ENCODE results near the gene MOB2.

The MOB2 gene

DNA sequence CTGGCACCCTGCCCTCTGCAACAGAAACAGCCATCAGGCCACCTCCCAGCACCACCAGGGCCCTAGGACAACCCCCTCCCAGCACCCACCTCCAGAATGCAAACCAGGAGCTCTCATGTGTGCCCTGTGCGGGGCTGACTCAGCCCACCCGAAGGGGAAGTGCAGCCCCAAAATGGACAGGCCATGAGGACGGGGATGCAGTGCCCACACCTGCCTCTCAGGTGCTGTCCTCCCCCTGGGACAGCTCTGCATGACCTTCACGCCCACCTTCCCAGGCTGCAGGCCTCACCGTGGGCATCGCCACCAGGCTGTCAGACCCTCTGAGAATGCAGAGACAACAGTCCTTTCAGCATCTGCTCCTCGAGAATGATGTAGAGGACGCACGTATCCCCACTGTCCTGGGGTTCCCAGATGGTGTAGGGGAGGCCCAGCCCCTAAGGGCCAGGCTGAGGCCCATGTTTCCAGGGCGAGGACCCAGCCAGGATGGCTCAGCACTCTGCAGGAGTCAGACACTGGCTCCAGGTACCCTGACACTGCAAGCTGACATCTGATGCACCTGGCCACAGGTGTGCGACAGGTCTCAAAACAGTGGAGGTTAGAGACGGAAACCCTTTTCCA, 13.5 kb downstream of the MOB2 start:
- Histone ChIP-seq H3K4me3 (ENCODE audit: low read length) (no peak overlapping the region), H3K36me3 (ENCODE audit: insufficient read depth, low read length) (peaks cover 6% of the 10 kb centered on the region), H3K27me3 (ENCODE audit: insufficient read depth, low read length) (no peaks in the 10 kb centered on the region), H2AFZ (ENCODE audit: low read depth, low read length) (no peak overlapping the region), H3K9me3 (ENCODE audit: low read length) (no peaks in the 10 kb centered on the region), H3K4me1 (ENCODE audit: insufficient read depth, low read length) (no peaks in the 10 kb centered on the region)

DNA sequence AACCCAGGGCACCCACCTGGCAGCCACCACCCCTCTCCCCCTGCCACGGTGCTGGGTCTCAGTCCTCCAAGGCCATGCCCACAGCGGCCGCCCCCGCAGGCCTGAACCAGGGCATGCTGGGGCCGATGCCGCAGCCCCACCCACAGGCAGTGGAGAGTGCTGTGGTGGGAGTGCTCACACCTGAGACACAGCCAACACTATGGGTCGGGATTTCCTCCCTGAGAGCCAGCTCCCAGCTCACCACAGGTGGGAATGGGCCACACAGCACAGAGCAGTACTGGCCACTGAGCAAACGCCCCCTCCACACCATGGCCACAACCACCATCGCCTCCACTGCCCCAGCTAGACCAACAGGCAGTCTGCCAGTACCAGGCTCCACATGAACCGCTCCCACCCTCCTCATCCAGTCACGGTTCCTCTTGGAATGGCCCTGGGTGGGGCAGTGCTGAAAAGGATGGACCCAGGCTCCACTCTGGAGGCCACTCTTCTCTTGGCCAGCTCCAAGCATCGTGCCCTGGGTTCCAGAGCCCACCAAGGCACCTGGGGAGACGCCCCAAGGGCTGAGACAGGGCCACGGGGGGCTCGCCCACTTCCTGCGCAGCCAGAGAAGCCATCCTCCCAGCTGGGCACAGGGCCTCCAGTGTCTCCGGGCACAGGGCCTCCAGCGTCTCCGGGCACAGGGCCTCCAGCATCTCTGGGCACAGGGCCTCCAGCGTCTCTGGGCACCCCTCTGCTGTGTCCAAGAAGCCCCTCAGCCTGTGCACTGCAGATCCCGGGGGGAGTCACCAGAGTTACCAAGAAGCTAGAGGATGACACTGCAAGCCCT, 14.2 kb downstream of the MOB2 start:
- Histone ChIP-seq H3K9me3 (ENCODE audit: low read length) (no peaks in the 10 kb centered on the region), H2AFZ (ENCODE audit: low read depth, low read length) (no peak overlapping the region), H3K4me1 (ENCODE audit: insufficient read depth, low read length) (no peaks in the 10 kb centered on the region), H3K27me3 (ENCODE audit: insufficient read depth, low read length) (no peaks in the 10 kb centered on the region), H3K36me3 (ENCODE audit: insufficient read depth, low read length) (peaks cover 6% of the 10 kb centered on the region), H3K4me3 (ENCODE audit: low read length) (no peak overlapping the region)

DNA sequence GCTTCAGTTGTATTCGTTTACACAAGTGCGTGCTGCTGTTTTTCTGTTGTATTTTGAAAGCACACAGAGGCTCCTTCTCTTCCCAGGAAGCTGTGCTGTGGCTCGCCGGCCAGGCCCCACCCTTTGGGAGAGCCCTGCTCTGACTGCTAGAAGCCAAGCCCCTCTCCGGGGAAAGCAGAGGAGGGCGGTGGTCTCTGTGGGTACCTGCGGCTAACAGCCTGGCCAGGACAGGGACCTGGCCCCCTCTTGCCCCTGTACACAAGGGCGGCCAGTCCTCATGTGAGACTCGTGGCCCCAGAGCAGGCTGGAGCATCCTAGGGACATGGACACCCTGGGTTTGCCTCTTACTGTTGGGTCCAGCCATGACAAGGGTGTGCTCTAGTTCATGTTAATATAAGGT, 14.8 kb downstream of the MOB2 start:
- Histone ChIP-seq H2AFZ (ENCODE audit: low read depth, low read length) (no peak overlapping the region), H3K9me3 (ENCODE audit: low read length) (no peaks in the 10 kb centered on the region), H3K36me3 (ENCODE audit: insufficient read depth, low read length) (peaks cover 6% of the 10 kb centered on the region), H3K4me1 (ENCODE audit: insufficient read depth, low read length) (no peaks in the 10 kb centered on the region), H3K27me3 (ENCODE audit: insufficient read depth, low read length) (no peaks in the 10 kb centered on the region), H3K4me3 (ENCODE audit: low read length) (no peak overlapping the region)

DNA sequence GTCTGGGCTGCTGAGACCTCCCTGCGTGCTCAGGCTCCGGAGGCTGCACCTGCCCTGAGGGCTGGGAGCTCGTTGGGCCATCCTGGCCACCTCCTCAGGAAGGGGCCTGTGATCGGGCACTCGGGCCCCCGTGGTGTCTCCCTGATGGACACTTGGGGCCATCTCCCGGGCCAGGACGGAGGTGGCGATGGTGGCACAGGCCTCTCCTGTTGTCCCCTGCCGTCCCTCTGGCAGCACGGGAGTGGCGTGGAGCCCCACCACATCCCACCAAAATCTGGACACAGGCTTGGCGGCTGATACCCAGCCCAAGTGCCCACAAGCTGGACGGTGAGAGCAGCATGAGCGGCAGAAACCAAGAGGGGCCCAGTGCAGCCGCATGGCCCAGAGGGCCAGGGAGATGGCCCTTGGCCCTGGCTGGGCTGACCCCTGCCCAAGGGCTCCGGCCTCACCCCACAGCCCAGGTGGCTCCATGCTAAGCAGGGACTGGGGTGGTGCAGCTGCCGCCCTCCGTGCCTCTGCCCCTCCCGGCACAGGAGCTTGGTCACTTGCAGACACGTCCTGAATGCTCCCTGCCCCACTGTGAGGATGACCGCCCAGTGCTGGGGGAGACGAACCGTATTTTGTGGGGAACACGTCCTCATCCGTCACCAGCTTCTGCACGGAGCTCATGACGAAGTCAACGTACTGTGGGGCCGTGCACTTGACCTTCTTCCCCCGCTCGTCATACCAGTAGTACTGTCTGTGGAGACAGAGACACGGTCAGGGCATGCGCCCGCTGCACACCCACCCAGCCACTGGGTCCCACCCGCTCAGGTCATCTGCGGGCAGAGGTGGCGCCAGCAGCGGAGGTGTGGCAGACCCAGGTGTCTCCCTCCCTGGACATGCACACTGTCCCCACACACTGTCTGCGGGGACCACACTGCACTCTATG, 15.6 kb downstream of the MOB2 start:
- Histone ChIP-seq H2AFZ (ENCODE audit: low read depth, low read length) (no peak overlapping the region), H3K27me3 (ENCODE audit: insufficient read depth, low read length) (no peaks in the 10 kb centered on the region), H3K9me3 (ENCODE audit: low read length) (no peaks in the 10 kb centered on the region), H3K4me1 (ENCODE audit: insufficient read depth, low read length) (no peaks in the 10 kb centered on the region), H3K36me3 (ENCODE audit: insufficient read depth, low read length) (peaks cover 6% of the 10 kb centered on the region), H3K4me3 (ENCODE audit: low read length) (no peak overlapping the region)

DNA sequence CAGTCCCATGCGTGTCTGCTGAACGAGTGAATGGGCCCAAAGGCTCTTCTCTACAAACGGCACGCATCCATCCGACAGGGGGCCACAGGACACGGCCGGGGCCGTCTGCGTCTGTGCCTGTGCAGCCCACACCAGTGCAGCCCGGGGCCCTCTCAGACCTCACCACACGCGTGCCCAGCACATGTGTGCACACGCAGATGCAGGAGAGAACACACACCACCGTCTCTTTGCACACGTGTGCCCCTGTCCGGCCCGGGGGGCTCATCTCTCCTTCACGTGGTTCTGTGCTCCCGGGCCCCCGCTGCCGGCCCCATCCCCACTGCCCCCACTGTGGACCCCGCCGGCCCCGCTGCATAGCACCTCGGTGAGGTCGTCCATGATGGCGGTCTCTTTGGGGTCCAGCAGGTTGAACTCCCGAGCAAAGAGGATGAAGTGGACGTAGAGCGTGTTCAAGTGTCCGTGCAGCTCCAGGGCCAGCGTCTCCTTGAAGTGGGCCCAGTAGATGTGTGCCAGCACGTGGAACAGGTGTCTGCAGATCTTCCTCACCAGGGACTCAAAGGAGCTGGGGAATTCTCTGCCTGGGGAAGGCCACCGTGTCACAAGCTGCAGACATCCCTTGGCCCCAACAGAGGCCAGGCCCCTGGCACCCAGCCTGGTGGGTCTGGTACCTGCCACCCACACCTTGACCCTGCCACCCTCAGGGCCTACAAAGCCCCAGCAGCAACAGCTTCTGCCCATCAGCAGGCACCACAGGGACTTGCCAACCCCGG, 16.5 kb downstream of the MOB2 start:
- Histone ChIP-seq H3K9me3 (ENCODE audit: low read length) (no peaks in the 10 kb centered on the region), H3K4me3 (ENCODE audit: low read length) (no peak overlapping the region), H3K36me3 (ENCODE audit: insufficient read depth, low read length) (peaks cover 3% of the 10 kb centered on the region), H3K4me1 (ENCODE audit: insufficient read depth, low read length) (no peaks in the 10 kb centered on the region), H3K27me3 (ENCODE audit: insufficient read depth, low read length) (no peaks in the 10 kb centered on the region), H2AFZ (ENCODE audit: low read depth, low read length) (no peak overlapping the region)

DNA sequence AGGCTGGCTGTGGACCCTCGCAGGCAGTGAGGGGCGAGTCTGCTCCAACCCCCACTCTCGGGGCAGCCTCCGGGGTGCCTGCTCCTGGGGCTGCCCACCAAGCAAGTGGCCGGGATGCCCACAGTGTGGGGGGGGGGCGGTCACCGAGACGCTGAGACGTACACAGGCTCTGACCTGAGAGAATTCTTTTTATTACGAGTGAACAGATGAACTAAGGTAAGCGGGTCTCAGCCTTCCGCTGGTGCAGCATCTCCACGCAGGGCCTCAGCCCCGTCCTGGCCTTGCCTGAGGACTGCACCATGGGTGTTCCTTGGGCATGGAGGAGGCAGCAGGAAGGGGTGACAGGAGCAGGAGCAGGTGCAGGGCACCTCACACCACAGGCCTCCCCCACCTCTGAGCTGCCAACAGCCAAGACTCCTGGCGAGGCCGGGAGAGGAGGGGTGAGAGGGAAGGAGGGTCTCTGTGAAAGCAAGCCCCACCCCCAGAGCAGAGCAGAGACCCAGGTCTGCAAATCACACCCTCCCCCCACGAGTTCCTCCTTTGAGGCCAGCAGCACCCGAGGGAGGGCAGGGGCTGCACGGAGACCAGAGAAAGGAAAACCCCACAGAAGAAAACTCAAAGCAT, 17.2 kb downstream of the MOB2 start:
- no peaks in the 10 kb centered on the region for H3K9me3 ChIP-seq (ENCODE audit: low read length)
- no peak overlapping the region for H2AFZ ChIP-seq (ENCODE audit: low read depth, low read length)
- H3K27me3 ChIP-seq (ENCODE audit: insufficient read depth, low read length), result no peaks in the 10 kb centered on the region
- no peak overlapping the region for H3K4me3 ChIP-seq (ENCODE audit: low read length)
- H3K4me1 ChIP-seq (ENCODE audit: insufficient read depth, low read length), result no peaks in the 10 kb centered on the region
- peaks cover 3% of the 10 kb centered on the region for H3K36me3 ChIP-seq (ENCODE audit: insufficient read depth, low read length)

DNA sequence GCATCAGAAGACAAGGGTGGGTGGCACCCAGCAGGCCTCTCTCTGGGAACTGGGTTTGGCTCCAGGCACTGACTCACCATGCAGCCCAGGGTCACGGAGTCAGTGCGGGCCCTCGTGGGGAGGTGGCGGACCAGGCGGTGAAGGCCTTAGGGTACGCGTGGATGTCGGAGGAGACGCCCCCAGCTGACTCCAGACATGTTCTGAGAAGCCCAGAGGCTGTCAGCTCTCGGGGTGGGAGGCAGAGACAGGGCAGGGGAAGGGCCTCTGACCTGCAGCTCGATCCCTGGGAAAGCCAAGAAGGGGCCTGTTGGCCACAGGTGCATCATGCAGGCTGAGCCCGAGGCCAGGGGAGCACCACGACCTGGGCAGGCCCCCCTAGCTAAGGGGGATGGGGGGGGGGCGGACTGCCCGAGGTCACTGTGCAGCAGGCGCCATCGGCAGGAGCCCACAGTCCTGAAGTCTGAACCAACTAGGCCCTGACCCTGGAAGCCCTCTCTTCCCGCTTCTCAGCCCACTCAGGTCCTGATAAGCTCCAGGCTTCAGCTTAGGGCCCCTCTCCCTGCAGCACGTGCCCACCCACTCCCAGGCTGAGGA, 18.0 kb downstream of the MOB2 start:
- no peaks in the 10 kb centered on the region for H3K4me1 ChIP-seq (ENCODE audit: insufficient read depth, low read length)

DNA sequence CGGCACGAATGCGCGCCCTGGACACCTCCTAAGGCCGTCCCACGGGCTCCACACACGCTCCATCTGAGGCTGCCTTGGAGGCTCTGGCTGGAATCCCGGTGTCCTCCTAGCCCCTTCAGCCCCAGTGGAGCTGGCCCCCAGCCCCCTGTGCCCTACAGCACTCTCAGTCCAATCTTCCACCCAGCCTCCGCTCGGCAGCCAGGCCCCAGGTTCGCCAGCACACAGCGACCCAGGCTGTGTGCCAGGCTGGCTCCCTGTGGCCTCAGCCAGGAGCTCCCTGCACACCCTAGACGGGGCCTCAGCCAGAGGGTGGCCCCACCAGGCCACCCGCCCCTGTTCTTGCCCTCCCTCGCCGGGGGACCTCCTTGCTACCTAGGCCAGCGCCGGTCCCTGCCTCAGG, 18.6 kb downstream of the MOB2 start:
- Histone ChIP-seq H3K27me3 (ENCODE audit: insufficient read depth, low read length) (no peaks in the 10 kb centered on the region), H3K4me3 (ENCODE audit: low read length) (no peak overlapping the region), H3K4me1 (ENCODE audit: insufficient read depth, low read length) (no peaks in the 10 kb centered on the region), H2AFZ (ENCODE audit: low read depth, low read length) (no peak overlapping the region), H3K36me3 (ENCODE audit: insufficient read depth, low read length) (peaks cover 8% of the 10 kb centered on the region), H3K9me3 (ENCODE audit: low read length) (no peaks in the 10 kb centered on the region)

More for the DNA sequence above, 18.0 kb downstream of the MOB2 start:
- Histone ChIP-seq H3K27me3 (ENCODE audit: insufficient read depth, low read length) (no peaks in the 10 kb centered on the region), H3K4me3 (ENCODE audit: low read length) (no peak overlapping the region), H2AFZ (ENCODE audit: low read depth, low read length) (no peak overlapping the region), H3K36me3 (ENCODE audit: insufficient read depth, low read length) (peaks cover 3% of the 10 kb centered on the region), H3K9me3 (ENCODE audit: low read length) (no peaks in the 10 kb centered on the region)

DNA sequence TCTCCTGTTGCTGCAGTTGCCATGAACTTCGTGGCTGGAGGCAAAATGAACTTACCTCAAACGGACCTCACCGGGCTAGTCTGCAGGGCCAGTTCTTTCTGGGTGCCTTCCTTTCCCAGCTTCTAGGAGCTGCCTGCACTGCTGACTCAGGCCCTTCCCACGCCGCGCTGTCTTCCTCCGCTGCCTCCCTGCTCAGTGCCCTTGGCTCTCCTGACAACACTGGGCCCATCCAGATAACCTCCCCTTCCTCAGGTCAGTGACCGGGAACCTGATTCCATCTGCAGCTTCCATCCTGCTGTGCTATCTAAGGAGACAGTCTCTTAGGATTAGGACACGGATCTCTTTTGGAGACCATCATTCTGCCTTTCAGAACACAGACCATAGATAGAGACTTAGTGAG, 19.3 kb downstream of the MOB2 start:
- Histone ChIP-seq H3K4me1 (ENCODE audit: insufficient read depth, low read length) (no peaks in the 10 kb centered on the region), H3K36me3 (ENCODE audit: insufficient read depth, low read length) (peaks cover 9% of the 10 kb centered on the region), H2AFZ (ENCODE audit: low read depth, low read length) (no peak overlapping the region), H3K4me3 (ENCODE audit: low read length) (no peak overlapping the region), H3K27me3 (ENCODE audit: insufficient read depth, low read length) (no peaks in the 10 kb centered on the region), H3K9me3 (ENCODE audit: low read length) (no peaks in the 10 kb centered on the region)

DNA sequence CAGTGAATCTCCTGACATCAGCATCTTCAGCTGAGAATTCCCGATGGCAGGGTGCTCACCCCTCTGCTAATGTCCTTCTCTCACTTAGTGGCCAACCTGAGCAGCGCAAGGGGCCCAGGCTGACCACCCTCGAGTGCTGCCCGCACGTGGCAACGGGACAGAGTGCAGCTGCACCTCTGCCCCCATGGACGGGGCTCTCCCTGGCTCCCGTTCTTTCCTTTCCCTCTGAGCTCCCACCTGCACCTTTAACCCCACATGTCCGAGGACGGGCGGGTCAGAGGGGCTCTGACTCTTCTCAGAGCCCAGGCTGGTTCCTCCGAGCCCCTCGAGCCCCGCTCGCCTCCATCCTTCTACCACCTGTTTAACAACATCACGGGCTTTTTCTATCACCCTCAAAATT, 19.8 kb downstream of the MOB2 start:
- Histone ChIP-seq H3K27me3 (ENCODE audit: insufficient read depth, low read length) (no peaks in the 10 kb centered on the region), H3K36me3 (ENCODE audit: insufficient read depth, low read length) (peaks cover 9% of the 10 kb centered on the region), H2AFZ (ENCODE audit: low read depth, low read length) (no peak overlapping the region), H3K9me3 (ENCODE audit: low read length) (no peaks in the 10 kb centered on the region), H3K4me3 (ENCODE audit: low read length) (no peak overlapping the region), H3K4me1 (ENCODE audit: insufficient read depth, low read length) (no peaks in the 10 kb centered on the region)

DNA sequence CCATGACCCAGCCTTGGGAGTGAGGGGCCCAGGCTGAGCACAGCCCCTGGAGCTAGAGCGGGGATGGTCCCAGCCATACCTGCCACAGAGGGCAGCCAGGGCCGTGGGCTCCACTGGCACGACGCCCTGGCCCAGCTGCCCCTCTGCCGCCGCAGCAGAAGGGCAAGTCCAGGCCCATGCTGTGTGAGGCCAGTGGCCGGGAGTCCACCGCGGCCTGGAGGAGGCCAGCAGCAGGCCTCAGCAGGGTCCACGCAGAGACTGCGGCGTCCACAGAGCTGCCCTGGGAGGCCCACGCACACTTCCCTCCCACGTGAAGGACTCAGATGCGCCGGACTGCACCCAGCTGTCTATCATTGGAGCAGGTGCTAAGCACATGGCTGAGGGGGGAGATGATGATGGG, 23.5 kb downstream of the MOB2 start:
- H3K9me3 ChIP-seq (ENCODE audit: low read length), result no peaks in the 10 kb centered on the region
- no peak overlapping the region for H2AFZ ChIP-seq (ENCODE audit: low read depth, low read length)
- H3K4me3 ChIP-seq (ENCODE audit: low read length), result no peak overlapping the region
- no peaks in the 10 kb centered on the region for H3K27me3 ChIP-seq (ENCODE audit: insufficient read depth, low read length)
- peaks cover under 1% of the 10 kb centered on the region for H3K4me1 ChIP-seq (ENCODE audit: insufficient read depth, low read length)
- peaks cover 13% of the 10 kb centered on the region for H3K36me3 ChIP-seq (ENCODE audit: insufficient read depth, low read length)

DNA sequence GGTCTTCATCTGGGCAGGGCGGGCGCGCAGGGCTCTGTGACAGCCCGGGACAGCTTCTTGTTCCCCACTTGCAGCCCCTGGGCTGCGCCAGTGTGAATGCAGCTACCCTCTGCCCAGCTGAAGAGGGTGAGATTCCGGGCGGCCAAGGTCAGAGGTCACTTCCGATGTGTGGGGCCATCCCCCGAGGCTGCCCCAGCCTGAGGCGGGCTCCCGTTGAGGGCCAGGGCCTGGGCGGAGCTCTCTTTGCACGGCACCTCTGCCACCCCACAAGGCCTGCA, 23.9 kb downstream of the MOB2 start:
- H3K4me3 ChIP-seq (ENCODE audit: low read length), result no peak overlapping the region
- peaks cover 3% of the 10 kb centered on the region for H3K4me1 ChIP-seq (ENCODE audit: insufficient read depth, low read length)
- no peak overlapping the region for H2AFZ ChIP-seq (ENCODE audit: low read depth, low read length)
- H3K27me3 ChIP-seq (ENCODE audit: insufficient read depth, low read length), result no peaks in the 10 kb centered on the region
- H3K9me3 ChIP-seq (ENCODE audit: low read length), result no peaks in the 10 kb centered on the region
- peaks cover 13% of the 10 kb centered on the region for H3K36me3 ChIP-seq (ENCODE audit: insufficient read depth, low read length)
